Fibroblast of lung (primary cell): ENCODE results near the gene CHURC1. TPM values are rescaled to one million over a fixed set of nuclear protein-coding genes. Genes with fewer than 3 reads are reported as not detected.

Source experiments
- DNase-seq, 2 donors: peaks; one replicate each; pipeline versions ENCODE4 v3.0.0 to v3.0.0-alpha.2; 2010; ENCODE audit warnings: low read depth in 2 of 2
- H2AFZ ChIP-seq: 2 replicates; pipeline ENCODE4 v1.5.1; 2012; ENCODE audit warnings: low read length, control low read depth, inconsistent platforms
- H3K27ac ChIP-seq: 2 replicates; pipeline ENCODE4 v1.5.1; 2011; ENCODE audit warnings: low read length, control low read depth; ENCODE audit not compliant: insufficient read depth
- H3K27me3 ChIP-seq: 2 replicates; pipeline ENCODE4 v1.5.1; 2011; ENCODE audit warnings: mild to moderate bottlenecking, low read length; ENCODE audit not compliant: control insufficient read depth, insufficient read depth
- H3K36me3 ChIP-seq: 2 replicates; pipeline ENCODE4 v1.5.1; 2011; ENCODE audit warnings: low read length; ENCODE audit not compliant: control insufficient read depth, insufficient read depth
- H3K4me1 ChIP-seq: 2 replicates; pipeline ENCODE4 v1.5.1; 2011; ENCODE audit warnings: low read length; ENCODE audit not compliant: control insufficient read depth, insufficient read depth; ENCODE audit errors: extremely low read depth
- H3K4me2 ChIP-seq: 2 replicates; pipeline ENCODE4 v1.5.1; 2011; ENCODE audit warnings: low read length, control low read depth; ENCODE audit not compliant: insufficient read depth; ENCODE audit errors: extremely low read depth
- H3K4me3 ChIP-seq, 4 experiments: fragments of 200-600 bp in 1 of 4; sonication (generic) in 1 of 4; replicated peaks in 1 of 4; 2 replicates each; pipeline ENCODE4 v1.5.1; 2011 to 2016; ENCODE audit warnings: low read length in 4 of 4, low read depth in 3 of 4, mild to moderate bottlenecking in 3 of 4, control low read depth in 2 of 4, inconsistent platforms in 1 of 4, mixed read lengths in 1 of 4; ENCODE audit not compliant: insufficient read depth in 1 of 4; ENCODE audit errors: control extremely low read depth in 1 of 4
- H3K79me2 ChIP-seq: 2 replicates; pipeline ENCODE4 v1.5.1; 2012; ENCODE audit warnings: mild to moderate bottlenecking, low read length, inconsistent platforms; ENCODE audit not compliant: control insufficient read depth, insufficient read depth
- H3K9ac ChIP-seq: 2 replicates; pipeline ENCODE4 v1.5.1; 2011; ENCODE audit warnings: mild to moderate bottlenecking, low read length, control low read depth; ENCODE audit not compliant: insufficient read depth
- H3K9me3 ChIP-seq: 2 replicates; pipeline ENCODE4 v1.5.1; 2012; ENCODE audit warnings: low read depth, low read length; ENCODE audit not compliant: control insufficient read depth, insufficient read depth
- H4K20me1 ChIP-seq: 2 replicates; pipeline ENCODE4 v1.5.1; 2011; ENCODE audit warnings: low read length; ENCODE audit not compliant: control insufficient read depth, insufficient read depth; ENCODE audit errors: extremely low read depth
- EZH2 ChIP-seq: IDR thresholded peaks from 2 replicates; pipeline ENCODE4 v1.5.1; 2012; ENCODE audit warnings: low read length, control low read depth, mild to moderate bottlenecking; ENCODE audit errors: missing control alignments
- polyA plus RNA-seq, 2 donors: library from polyadenylated mRNA; depleted of rRNA in 1 of 2; stranded (reverse) in 1 of 2; unstranded in 1 of 2; fragments of >200 nt; gene quantifications; 2 replicates each; pipeline ENCODE4 v1.2.1, GENCODE V29; 2011 to 2012; ENCODE audit warnings: missing spikeins in 1 of 2
- total RNA-seq: library from RNA; depleted of rRNA; stranded (reverse); fragments of >200 nt; gene quantifications from 2 replicates; pipeline ENCODE4 v1.2.1, GENCODE V29; 2014
- TF ChIP-seq, protein P1 (sequence below), 2 donors: IDR thresholded peaks in 1 of 2; conservative IDR thresholded peaks in 1 of 2; 1 replicate in 1 of 2; 2 replicates in 1 of 2; pipeline ENCODE4 v1.5.1; 2011 to 2012; ENCODE audit warnings: low read length in 2 of 2, control low read depth in 1 of 2, inconsistent platforms in 1 of 2, low read depth in 1 of 2, mild to moderate bottlenecking in 1 of 2

CHURC1 gene
- total and polyA plus RNA-seq, 2 donors (not counting 1 experiment from before 2014, with no cell fraction given): 38.6 to 89.5 TPM

DNA sequence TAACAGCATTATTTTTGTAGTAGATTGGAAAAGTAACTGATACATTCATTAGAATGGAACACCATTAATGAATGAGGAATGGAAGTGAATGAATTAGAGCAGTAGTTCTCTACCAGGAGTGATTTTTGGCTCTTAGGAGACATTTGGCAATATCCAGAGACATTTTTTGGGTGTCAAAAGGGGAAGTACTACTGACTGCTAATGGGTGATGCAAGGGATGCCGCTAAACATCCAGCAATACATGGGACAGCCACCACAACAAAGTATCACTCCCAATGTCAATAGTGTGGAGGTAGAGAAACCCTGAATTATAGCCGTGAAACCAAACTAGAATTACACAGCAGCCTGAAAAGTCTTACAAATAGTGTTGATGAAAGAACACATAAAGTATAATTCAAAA is 1.5 kb downstream of the CHURC1 start:
- H3K9ac ChIP-seq: no peak overlapping the region
- peaks cover 7% of the 10 kb centered on the region for H3K4me1 ChIP-seq
- H2AFZ ChIP-seq: no peak overlapping the region
- peak overlapping the region; percentile 11 to 100 (median 91) for H3K4me3 ChIP-seq
- no peaks in the 10 kb centered on the region for H3K9me3 ChIP-seq
- no peaks in the 10 kb centered on the region for H4K20me1 ChIP-seq
- no peak for DNase-seq
- H3K27me3 ChIP-seq: no peaks in the 10 kb centered on the region
- peaks cover 36% of the 10 kb centered on the region for H3K79me2 ChIP-seq
- no peak overlapping the region for H3K27ac ChIP-seq
- H3K4me2 ChIP-seq: peak overlapping the region; percentile 97
- TF ChIP-seq, protein P1, sequence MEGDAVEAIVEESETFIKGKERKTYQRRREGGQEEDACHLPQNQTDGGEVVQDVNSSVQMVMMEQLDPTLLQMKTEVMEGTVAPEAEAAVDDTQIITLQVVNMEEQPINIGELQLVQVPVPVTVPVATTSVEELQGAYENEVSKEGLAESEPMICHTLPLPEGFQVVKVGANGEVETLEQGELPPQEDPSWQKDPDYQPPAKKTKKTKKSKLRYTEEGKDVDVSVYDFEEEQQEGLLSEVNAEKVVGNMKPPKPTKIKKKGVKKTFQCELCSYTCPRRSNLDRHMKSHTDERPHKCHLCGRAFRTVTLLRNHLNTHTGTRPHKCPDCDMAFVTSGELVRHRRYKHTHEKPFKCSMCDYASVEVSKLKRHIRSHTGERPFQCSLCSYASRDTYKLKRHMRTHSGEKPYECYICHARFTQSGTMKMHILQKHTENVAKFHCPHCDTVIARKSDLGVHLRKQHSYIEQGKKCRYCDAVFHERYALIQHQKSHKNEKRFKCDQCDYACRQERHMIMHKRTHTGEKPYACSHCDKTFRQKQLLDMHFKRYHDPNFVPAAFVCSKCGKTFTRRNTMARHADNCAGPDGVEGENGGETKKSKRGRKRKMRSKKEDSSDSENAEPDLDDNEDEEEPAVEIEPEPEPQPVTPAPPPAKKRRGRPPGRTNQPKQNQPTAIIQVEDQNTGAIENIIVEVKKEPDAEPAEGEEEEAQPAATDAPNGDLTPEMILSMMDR (conservative IDR thresholded peaks at IDR 0.05 in 1 of 2, IDR thresholded peaks at IDR 0.05 in 1 of 2; ENCODE audit: low read depth in 1 of 2, low read length in 2 of 2): no peak
- no peak for TF ChIP-seq EZH2
- no peaks in the 10 kb centered on the region for H3K36me3 ChIP-seq

DNA sequence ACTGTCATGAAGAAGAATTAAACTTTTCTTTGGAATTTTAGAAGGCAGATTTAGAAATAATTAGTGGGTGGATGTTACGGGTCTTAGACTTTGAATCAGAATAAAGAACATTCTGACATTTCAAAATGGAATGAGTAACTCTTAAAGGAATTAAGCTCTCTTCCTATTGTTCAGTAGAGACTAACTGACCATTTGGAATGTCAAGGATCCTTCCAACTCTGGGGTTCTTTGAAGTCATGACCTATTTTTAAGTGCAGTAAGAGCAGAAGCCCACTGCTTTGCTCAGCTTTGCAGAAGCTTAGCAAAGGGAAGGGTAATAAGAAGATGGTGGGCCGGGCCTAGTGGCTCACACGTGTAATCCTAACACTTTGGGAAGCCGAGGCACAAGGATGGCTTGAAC is 4.0 kb downstream of the CHURC1 start:
- DNase-seq: peak in 1 of 2 donors; percentile 53
- Histone ChIP-seq H3K27ac (peak overlapping the region; percentile 23), H3K36me3 (no peaks in the 10 kb centered on the region), H3K4me2 (no peak overlapping the region), H3K79me2 (peaks cover 37% of the 10 kb centered on the region), H2AFZ (no peak overlapping the region), H3K4me3 (no peak overlapping the region), H3K9ac (no peak overlapping the region), H3K9me3 (no peaks in the 10 kb centered on the region), H3K4me1 (peaks cover 7% of the 10 kb centered on the region), H4K20me1 (no peaks in the 10 kb centered on the region), H3K27me3 (no peaks in the 10 kb centered on the region)
- TF ChIP-seq, protein P1 (conservative IDR thresholded peaks at IDR 0.05 in 1 of 2, IDR thresholded peaks at IDR 0.05 in 1 of 2; ENCODE audit: low read depth in 1 of 2, low read length in 2 of 2): no peak
- no peak for TF ChIP-seq EZH2

DNA sequence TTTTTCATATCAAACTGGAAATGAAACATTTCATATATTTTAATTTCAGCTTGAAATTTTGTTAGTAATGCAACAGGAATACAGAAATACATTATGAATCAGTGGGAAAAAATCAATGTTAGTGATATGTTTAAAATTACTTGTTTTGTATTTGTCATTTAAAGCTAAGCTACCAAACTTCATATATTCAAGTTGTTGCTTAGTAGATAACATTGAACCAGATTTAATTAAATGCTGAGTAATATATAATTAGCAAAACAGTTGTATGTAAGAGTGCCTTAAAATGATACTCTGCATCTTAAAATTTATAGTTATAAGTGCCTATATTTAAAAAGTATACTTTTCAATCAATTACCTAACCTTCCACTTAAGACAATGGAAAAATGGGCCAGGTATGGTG is 5.0 kb downstream of the CHURC1 start:
- Histone ChIP-seq H3K9ac (no peak overlapping the region), H4K20me1 (no peaks in the 10 kb centered on the region), H3K27ac (no peak overlapping the region), H3K79me2 (peaks cover 37% of the 10 kb centered on the region), H3K9me3 (no peaks in the 10 kb centered on the region), H3K36me3 (no peaks in the 10 kb centered on the region), H3K4me2 (no peak overlapping the region), H3K4me3 (no peak overlapping the region), H3K27me3 (no peaks in the 10 kb centered on the region), H2AFZ (no peak overlapping the region), H3K4me1 (peaks cover 7% of the 10 kb centered on the region)
- no peak for DNase-seq
- TF ChIP-seq, protein P1 (conservative IDR thresholded peaks at IDR 0.05 in 1 of 2, IDR thresholded peaks at IDR 0.05 in 1 of 2; ENCODE audit: low read depth in 1 of 2, low read length in 2 of 2): no peak
- no peak for TF ChIP-seq EZH2
